IMR-90 (cell line): ENCODE results near the gene YY1AP1. TPM values are rescaled to one million over a fixed set of nuclear protein-coding genes. Genes with fewer than 3 reads are reported as not detected.

Experiments used
- ATAC-seq: fragments of 200-7000 bp; cut with Tn5 transposase; 2 replicates; pipeline ENCODE4 v1.9.1; 2020; ENCODE audit warnings: low read depth, mild to moderate bottlenecking, moderate library complexity
- BruUV-seq: library from RNA; stranded (reverse); fragments of 400-500 nt; replicated peaks from 2 replicates; lab custom pipeline; 2021; lab: Mats Ljungman, UMichigan
- CTCF ChIA-PET: fragments of 300-600 bp; formaldehyde crosslinking; extraction: SDS; loops from one replicate; lab custom pipeline; 2021; ENCODE audit warnings: antibody characterized with exemption; lab: Yijun Ruan, JAX
- POLR2A ChIA-PET: fragments of 300-600 bp; sonication (Branson Sonifier 250); formaldehyde crosslinking; loops from one replicate; lab custom pipeline; 2022; ENCODE audit warnings: antibody characterized with exemption; ENCODE audit not compliant: unreplicated experiment; lab: Charles Lee
- DNase-seq: peaks from one replicate; pipeline ENCODE4 v3.0.0; 2013
- H2AFZ ChIP-seq: replicated peaks from 2 replicates; pipeline ENCODE3; 2013; ENCODE audit warnings: low read length, mild to moderate bottlenecking; ENCODE audit not compliant: poor library complexity
- H2AK5ac ChIP-seq: 2 replicates; pipeline ENCODE4 v1.6.1; 2013; ENCODE audit warnings: low read depth, low read length, inconsistent platforms
- H2AK9ac ChIP-seq: replicated peaks from 2 replicates; pipeline ENCODE3; 2013; ENCODE audit warnings: mild to moderate bottlenecking, low read depth, low read length, moderate library complexity; ENCODE audit not compliant: poor library complexity
- H2BK120ac ChIP-seq: 2 replicates; pipeline ENCODE4 v1.6.1; 2013; ENCODE audit warnings: low read depth, low read length, inconsistent platforms
- H2BK15ac ChIP-seq: 3 replicates; pipeline ENCODE4 v1.6.1; 2013; ENCODE audit warnings: low read depth, low read length, inconsistent platforms
- H2BK20ac ChIP-seq: 2 replicates; pipeline ENCODE4 v1.6.1; 2013; ENCODE audit warnings: low read depth, mild to moderate bottlenecking, inconsistent platforms, low read length, moderate library complexity
- H2BK5ac ChIP-seq: 2 replicates; pipeline ENCODE4 v1.6.1; 2013; ENCODE audit warnings: mild to moderate bottlenecking, low read depth, low read length, inconsistent platforms; ENCODE audit not compliant: poor library complexity, severe bottlenecking
- H3K14ac ChIP-seq: replicated peaks from 2 replicates; pipeline ENCODE4 v1.6.1; 2013; ENCODE audit warnings: low read depth, low read length, inconsistent platforms
- H3K18ac ChIP-seq: 2 replicates; pipeline ENCODE4 v1.6.1; 2013; ENCODE audit warnings: low read depth, low read length, control low read depth
- H3K23ac ChIP-seq: 2 replicates; pipeline ENCODE4 v1.6.1; 2013; ENCODE audit warnings: low read depth, low read length, inconsistent platforms
- H3K27ac ChIP-seq: 2 replicates; pipeline ENCODE4 v1.5.1; 2013; ENCODE audit warnings: mild to moderate bottlenecking, control low read depth, low read length; ENCODE audit not compliant: insufficient read depth
- H3K27me3 ChIP-seq: 2 replicates; pipeline ENCODE4 v1.6.1; 2013; ENCODE audit warnings: low read length; ENCODE audit not compliant: control insufficient read depth, insufficient read depth
- H3K36me3 ChIP-seq: 2 replicates; pipeline ENCODE4 v1.6.1; 2013; ENCODE audit warnings: low read length, mixed read lengths; ENCODE audit not compliant: control insufficient read depth, insufficient read depth
- H3K4ac ChIP-seq: 2 replicates; pipeline ENCODE4 v1.6.1; 2013; ENCODE audit warnings: low read depth, low read length, inconsistent platforms
- H3K4me1 ChIP-seq: 2 replicates; pipeline ENCODE4 v1.6.1; 2013; ENCODE audit warnings: low read length, mixed read lengths; ENCODE audit not compliant: control insufficient read depth, insufficient read depth
- H3K4me2 ChIP-seq: 2 replicates; pipeline ENCODE4 v1.6.1; 2013; ENCODE audit warnings: low read depth, mild to moderate bottlenecking, control low read depth, low read length, moderate library complexity
- H3K4me3 ChIP-seq: 2 replicates; pipeline ENCODE4 v1.5.1; 2013; ENCODE audit warnings: low read depth, mild to moderate bottlenecking, control low read depth, low read length, moderate library complexity; ENCODE audit not compliant: insufficient read depth
- H3K56ac ChIP-seq: 2 replicates; pipeline ENCODE4 v1.6.1; 2013; ENCODE audit warnings: low read length, inconsistent platforms; ENCODE audit not compliant: insufficient read depth; ENCODE audit errors: extremely low read depth
- H3K79me1 ChIP-seq, 2 experiments: 2 replicates each; pipeline ENCODE4 v1.6.1; 2013; ENCODE audit warnings: low read length in 2 of 2, inconsistent platforms in 1 of 2, low read depth in 1 of 2
- H3K9ac ChIP-seq: 2 replicates; pipeline ENCODE4 v1.6.1; 2013; ENCODE audit warnings: low read depth, low read length, control low read depth
- H3K9me1 ChIP-seq: 2 replicates; pipeline ENCODE4 v1.6.1; 2013; ENCODE audit warnings: low read length, inconsistent platforms; ENCODE audit not compliant: insufficient read depth
- H3K9me3 ChIP-seq: 2 replicates; pipeline ENCODE4 v1.6.1; 2013; ENCODE audit warnings: low read length; ENCODE audit not compliant: control insufficient read depth, insufficient read depth
- H4K20me1 ChIP-seq: 2 replicates; pipeline ENCODE4 v1.6.1; 2013; ENCODE audit warnings: low read length, inconsistent platforms; ENCODE audit not compliant: insufficient read depth
- H4K5ac ChIP-seq: 2 replicates; pipeline ENCODE4 v1.6.1; 2013; ENCODE audit warnings: mild to moderate bottlenecking, low read depth, low read length, control low read depth
- H4K8ac ChIP-seq, 2 experiments: 2 replicates each; pipeline ENCODE4 v1.6.1; 2013; ENCODE audit warnings: low read depth in 2 of 2, low read length in 2 of 2, control low read depth in 1 of 2, inconsistent platforms in 1 of 2
- H4K91ac ChIP-seq: 2 replicates; pipeline ENCODE4 v1.6.1; 2013; ENCODE audit warnings: low read depth, low read length, inconsistent platforms; ENCODE audit not compliant: insufficient read depth
- BHLHE40 ChIP-seq: fragments of 150-350 bp; IDR thresholded peaks from 2 replicates; pipeline ENCODE4 v1.6.1; 2016; ENCODE audit warnings: mild to moderate bottlenecking, low read depth, low read length
- CEBPB ChIP-seq: IDR thresholded peaks from 2 replicates; pipeline ENCODE4 v1.6.1; 2012; ENCODE audit warnings: low read depth, low read length, improper control_type of control experiment
- CHD1 ChIP-seq: IDR thresholded peaks from 2 replicates; pipeline ENCODE4 v1.6.1; 2012; ENCODE audit warnings: low read depth, low read length, improper control_type of control experiment
- FOS ChIP-seq: fragments of 150-350 bp; IDR thresholded peaks from 2 replicates; pipeline ENCODE4 v1.6.1; 2016; ENCODE audit warnings: low read depth, low read length
- MAFK ChIP-seq: IDR thresholded peaks from 2 replicates; pipeline ENCODE4 v1.6.1; 2012; ENCODE audit warnings: low read depth, low read length, improper control_type of control experiment
- MAZ ChIP-seq: IDR thresholded peaks from 2 replicates; pipeline ENCODE4 v1.6.1; 2012; ENCODE audit warnings: low read depth, mild to moderate bottlenecking, low read length, improper control_type of control experiment, moderate library complexity, borderline replicate concordance
- NFE2L2 ChIP-seq: fragments of 150-350 bp; IDR thresholded peaks from 2 replicates; pipeline ENCODE4 v1.6.1; 2016; ENCODE audit warnings: low read depth, mild to moderate bottlenecking, low read length
- POLR2A ChIP-seq: IDR thresholded peaks from 2 replicates; pipeline ENCODE4 v1.6.1; 2012; ENCODE audit warnings: mild to moderate bottlenecking, low read depth, low read length
- RAD21 ChIP-seq: IDR thresholded peaks from 2 replicates; pipeline ENCODE4 v1.6.1; 2012; ENCODE audit warnings: low read length, improper control_type of control experiment
- RCOR1 ChIP-seq: IDR thresholded peaks from 2 replicates; pipeline ENCODE4 v1.6.1; 2012; ENCODE audit warnings: mild to moderate bottlenecking, low read length, improper control_type of control experiment; ENCODE audit not compliant: insufficient replicate concordance
- RFX5 ChIP-seq: IDR thresholded peaks from 2 replicates; pipeline ENCODE4 v1.8.0; 2012; ENCODE audit warnings: low read depth, mild to moderate bottlenecking, low read length, moderate library complexity
- SMC3 ChIP-seq: fragments of 150-350 bp; IDR thresholded peaks from 2 replicates; pipeline ENCODE4 v1.6.1; 2016; ENCODE audit warnings: low read depth, mild to moderate bottlenecking, antibody characterized with exemption, low read length, moderate library complexity
- WGBS, 2 experiments: methylation state at CpG; one replicate each; pipeline versions ENCODE4 v1.1.5 to v1.1.7; 2013; ENCODE audit warnings: missing lambda C conversion rate in 2 of 2; ENCODE audit not compliant: insufficient read length in 1 of 2; ENCODE audit errors: extremely low coverage in 2 of 2; 5-methylcytosine and 5-hydroxymethylcytosine counted together
- dilution Hi-C: fragments of 300-500 bp; cut with HindIII; formaldehyde crosslinking; loops from one replicate; pipeline ENCODE4 v1.14.3; 2018; ENCODE audit warnings: low sequenced_read_pairs; ENCODE audit not compliant: unreplicated experiment
- in situ Hi-C: fragments of 300-500 bp; cut with MboI; formaldehyde crosslinking; loops from 3 replicates; pipeline ENCODE4 v1.14.3; 2019; ENCODE audit warnings: low sequenced_read_pairs, inconsistent platforms, mixed read lengths
- intact Hi-C: fragments of 100-400 bp; cut with micrococcal nuclease; formaldehyde crosslinking; loops from 2 replicates; pipeline ENCODE4 v1.10.0; 2022
- polyA plus RNA-seq, 3 experiments: library from polyadenylated mRNA; depleted of rRNA; stranded (reverse); fragments of >200 nt; gene quantifications; 2 replicates each; pipeline ENCODE4 v1.2.3, GENCODE V29; 2012; ENCODE audit warnings: low replicate concordance in 1 of 3
- total RNA-seq: library from RNA; depleted of rRNA; stranded (reverse); fragments of >200 nt; gene quantifications from 2 replicates; pipeline ENCODE4 v1.2.3, GENCODE V29; 2012
- TF ChIP-seq, protein P1 (sequence below): fragments of 150-350 bp; IDR thresholded peaks from 2 replicates; pipeline ENCODE4 v1.6.1; 2016; ENCODE audit warnings: low read depth, mild to moderate bottlenecking, low read length, moderate library complexity, borderline replicate concordance
- TF ChIP-seq, protein P2 (sequence below): fragments of 150-350 bp; IDR thresholded peaks from 2 replicates; pipeline ENCODE4 v1.6.1; 2017; ENCODE audit warnings: mild to moderate bottlenecking, antibody characterized with exemption, low read length, low read depth
- TF ChIP-seq, protein P3 (sequence below): conservative IDR thresholded peaks from 2 replicates; pipeline ENCODE4 v1.5.1; 2012; ENCODE audit warnings: mild to moderate bottlenecking, low read depth, low read length, improper control_type of control experiment

The YY1AP1 gene
- total and polyA plus RNA-seq, 2 of the 4 experiments (the other 2 are of a cell fraction), result 31.5 to 52.6 TPM

DNA sequence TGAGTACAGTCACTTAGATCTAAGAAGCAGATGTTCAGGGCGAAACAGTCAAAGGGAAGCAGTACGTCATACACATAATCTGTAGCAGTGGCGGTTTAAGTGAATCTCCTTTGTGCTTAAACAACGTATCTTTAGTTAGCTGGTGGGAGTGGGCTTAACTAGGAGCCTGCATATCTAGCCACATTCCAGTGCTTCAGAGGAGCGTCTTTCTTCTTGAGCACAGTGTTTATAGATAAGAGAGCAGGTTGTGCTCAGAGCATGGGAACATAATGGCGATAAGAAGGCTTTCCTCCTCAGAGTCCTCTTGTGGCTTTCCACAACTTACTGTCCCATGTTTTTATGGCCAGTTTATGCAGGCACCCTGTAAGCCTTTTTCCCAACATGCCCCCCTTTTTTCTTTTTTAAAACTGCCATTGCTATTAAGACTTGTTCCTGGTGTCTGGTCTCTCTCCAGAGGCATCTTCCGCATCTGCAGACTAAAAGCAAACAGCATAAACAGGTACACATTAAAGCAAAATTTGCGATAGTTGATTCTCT lies 3.5 kb upstream of the YY1AP1 start:
- H3K79me1 ChIP-seq, result peaks cover 3 to 40% of the 10 kb centered on the region in 2 experiments
- H2BK120ac ChIP-seq, result no peak overlapping the region
- H2BK5ac ChIP-seq, result no peak overlapping the region
- WGBS, 2 experiments, result 100% methylated on average over 1 of the region's 8 CpGs; no CpG with 5 or more reads in 1 of the 2 experiments
- no peak for ATAC-seq
- H2AK9ac ChIP-seq, result no peak overlapping the region
- no peaks in the 10 kb centered on the region for H3K27me3 ChIP-seq
- H3K4ac ChIP-seq, result no peak overlapping the region
- no peak overlapping the region for H3K27ac ChIP-seq
- intact Hi-C loops (no loop called here), dilution Hi-C loops (no loop called here), in situ Hi-C loops (no loop called here)
- no peak overlapping the region for H3K18ac ChIP-seq
- TF ChIP-seq SMC3, result no peak
- no peak for TF ChIP-seq MAZ
- TF ChIP-seq, protein P1, sequence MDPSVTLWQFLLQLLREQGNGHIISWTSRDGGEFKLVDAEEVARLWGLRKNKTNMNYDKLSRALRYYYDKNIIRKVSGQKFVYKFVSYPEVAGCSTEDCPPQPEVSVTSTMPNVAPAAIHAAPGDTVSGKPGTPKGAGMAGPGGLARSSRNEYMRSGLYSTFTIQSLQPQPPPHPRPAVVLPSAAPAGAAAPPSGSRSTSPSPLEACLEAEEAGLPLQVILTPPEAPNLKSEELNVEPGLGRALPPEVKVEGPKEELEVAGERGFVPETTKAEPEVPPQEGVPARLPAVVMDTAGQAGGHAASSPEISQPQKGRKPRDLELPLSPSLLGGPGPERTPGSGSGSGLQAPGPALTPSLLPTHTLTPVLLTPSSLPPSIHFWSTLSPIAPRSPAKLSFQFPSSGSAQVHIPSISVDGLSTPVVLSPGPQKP, result no peak
- no peak for TF ChIP-seq FOS
- no peak for TF ChIP-seq POLR2A
- TF ChIP-seq BHLHE40, result no peak
- no peak for TF ChIP-seq CHD1
- TF ChIP-seq RFX5, result no peak
- TF ChIP-seq, protein P2, sequence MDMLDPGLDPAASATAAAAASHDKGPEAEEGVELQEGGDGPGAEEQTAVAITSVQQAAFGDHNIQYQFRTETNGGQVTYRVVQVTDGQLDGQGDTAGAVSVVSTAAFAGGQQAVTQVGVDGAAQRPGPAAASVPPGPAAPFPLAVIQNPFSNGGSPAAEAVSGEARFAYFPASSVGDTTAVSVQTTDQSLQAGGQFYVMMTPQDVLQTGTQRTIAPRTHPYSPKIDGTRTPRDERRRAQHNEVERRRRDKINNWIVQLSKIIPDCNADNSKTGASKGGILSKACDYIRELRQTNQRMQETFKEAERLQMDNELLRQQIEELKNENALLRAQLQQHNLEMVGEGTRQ, result no peak
- no peak for TF ChIP-seq RAD21
- TF ChIP-seq RCOR1, result no peak
- TF ChIP-seq, protein P3, sequence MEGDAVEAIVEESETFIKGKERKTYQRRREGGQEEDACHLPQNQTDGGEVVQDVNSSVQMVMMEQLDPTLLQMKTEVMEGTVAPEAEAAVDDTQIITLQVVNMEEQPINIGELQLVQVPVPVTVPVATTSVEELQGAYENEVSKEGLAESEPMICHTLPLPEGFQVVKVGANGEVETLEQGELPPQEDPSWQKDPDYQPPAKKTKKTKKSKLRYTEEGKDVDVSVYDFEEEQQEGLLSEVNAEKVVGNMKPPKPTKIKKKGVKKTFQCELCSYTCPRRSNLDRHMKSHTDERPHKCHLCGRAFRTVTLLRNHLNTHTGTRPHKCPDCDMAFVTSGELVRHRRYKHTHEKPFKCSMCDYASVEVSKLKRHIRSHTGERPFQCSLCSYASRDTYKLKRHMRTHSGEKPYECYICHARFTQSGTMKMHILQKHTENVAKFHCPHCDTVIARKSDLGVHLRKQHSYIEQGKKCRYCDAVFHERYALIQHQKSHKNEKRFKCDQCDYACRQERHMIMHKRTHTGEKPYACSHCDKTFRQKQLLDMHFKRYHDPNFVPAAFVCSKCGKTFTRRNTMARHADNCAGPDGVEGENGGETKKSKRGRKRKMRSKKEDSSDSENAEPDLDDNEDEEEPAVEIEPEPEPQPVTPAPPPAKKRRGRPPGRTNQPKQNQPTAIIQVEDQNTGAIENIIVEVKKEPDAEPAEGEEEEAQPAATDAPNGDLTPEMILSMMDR, result no peak
- TF ChIP-seq NFE2L2, result no peak
- no peak for TF ChIP-seq MAFK
- TF ChIP-seq CEBPB, result no peak
- POLR2A ChIA-PET, result no interaction called here
- no peak overlapping the region for H3K56ac ChIP-seq
- DNase-seq, result no peak
- CTCF ChIA-PET, result no interaction called here
- H4K8ac ChIP-seq, result no peak overlapping the region
- no peak overlapping the region for H2AFZ ChIP-seq
- H2BK20ac ChIP-seq, result no peak overlapping the region
- no peak overlapping the region for H3K4me2 ChIP-seq
- peaks cover 2% of the 10 kb centered on the region; the same call in 1 of the 2 replicates for H3K4me1 ChIP-seq
- no peak overlapping the region for H3K23ac ChIP-seq
- no peaks in the 10 kb centered on the region for H3K9me3 ChIP-seq
- no peak overlapping the region for H4K91ac ChIP-seq
- H2AK5ac ChIP-seq, result no peak overlapping the region
- H3K9me1 ChIP-seq, result no peaks in the 10 kb centered on the region
- H2BK15ac ChIP-seq, result no peak overlapping the region
- no peaks in the 10 kb centered on the region; the same call in 1 of the 2 replicates for H3K36me3 ChIP-seq
- H3K4me3 ChIP-seq, result no peak overlapping the region
- H3K14ac ChIP-seq, result no peak overlapping the region
- H4K20me1 ChIP-seq, result peaks cover 27% of the 10 kb centered on the region
- H4K5ac ChIP-seq, result no peak overlapping the region
- BruUV-seq, result no TSS peak
- no peak overlapping the region for H3K9ac ChIP-seq
